K562 (cell line): ENCODE data around the gene MYADML2. TPM values are rescaled to one million over a fixed set of nuclear protein-coding genes. Genes with fewer than 3 reads are reported as not detected.

Experiments
- ATAC-seq: fragments of 200-7000 bp; cut with Tn5 transposase; 3 replicates; pipeline ENCODE4 v1.9.1; 2020; ENCODE audit warnings: moderate library complexity
- BruUV-seq: library from RNA; stranded (reverse); fragments of 400-500 nt; replicated peaks from 2 replicates; lab custom pipeline; 2021; lab: Mats Ljungman, UMichigan
- CTCF ChIA-PET: fragments of 300-600 bp; formaldehyde crosslinking; extraction: SDS; loops from one replicate; lab custom pipeline; 2021; ENCODE audit warnings: low intra/inter-chr PET ratio; lab: Yijun Ruan, JAX
- POLR2A ChIA-PET: fragments of 300-600, 350-650 bp; sonication (Branson Sonifier 250); formaldehyde crosslinking; extraction: SDS; loops from one replicate; lab custom pipeline; 2021; ENCODE audit warnings: antibody characterized with exemption, inconsistent platforms; lab: Yijun Ruan, JAX
- DNase-seq, 4 experiments: peaks; one replicate each; pipeline versions ENCODE4 v3.0.0 to v3.0.0-alpha.2; 2011 to 2018; ENCODE audit warnings: low spot score in 3 of 4, mixed read lengths in 3 of 4; ENCODE audit errors: extremely low read depth in 1 of 4
- FAIRE-seq: peaks from 2 replicates; lab custom pipeline; 2011; peaks lifted over from hg19 to GRCh38; lab: Jason Lieb, UNC
- H2AFZ ChIP-seq: 2 replicates; pipeline ENCODE4 v1.6.0; 2011; ENCODE audit warnings: low read depth, low read length, control low read depth, inconsistent platforms
- H3K27ac ChIP-seq: fragments of 200-600 bp; 3 replicates; pipeline ENCODE4 v1.8.0; 2011; ENCODE audit warnings: low read depth, mild to moderate bottlenecking, control low read depth, inconsistent platforms, low read length, moderate library complexity, mixed read lengths; ENCODE audit errors: extremely low read depth
- H3K27me3 ChIP-seq, 2 experiments: fragments of 300-600 bp in 1 of 2; 2 replicates in 1 of 2; 3 replicates in 1 of 2; pipeline versions ENCODE4 v1.6.0 to v1.8.0; 2011; ENCODE audit warnings: inconsistent platforms in 2 of 2, low read length in 2 of 2, mild to moderate bottlenecking in 1 of 2, mixed read lengths in 1 of 2, moderate library complexity in 1 of 2; ENCODE audit not compliant: control insufficient read depth in 2 of 2, insufficient read depth in 2 of 2
- H3K36me3 ChIP-seq: fragments of 300-600 bp; 3 replicates; pipeline ENCODE4 v1.8.0; 2011; ENCODE audit warnings: mild to moderate bottlenecking, low read length, inconsistent platforms; ENCODE audit not compliant: control insufficient read depth, insufficient read depth
- H3K4me1 ChIP-seq, 2 experiments: fragments of 200-600 bp in 1 of 2; replicated peaks in 1 of 2; 2 replicates in 1 of 2; 3 replicates in 1 of 2; pipeline versions ENCODE4 v1.5.1 to v1.8.0; 2011; ENCODE audit warnings: inconsistent platforms in 2 of 2, low read length in 2 of 2, mild to moderate bottlenecking in 1 of 2, mixed read lengths in 1 of 2, moderate library complexity in 1 of 2; ENCODE audit not compliant: control insufficient read depth in 2 of 2, insufficient read depth in 2 of 2
- H3K4me2 ChIP-seq: 2 replicates; pipeline ENCODE4 v1.6.1; 2011; ENCODE audit warnings: low read length, control low read depth, inconsistent platforms, mixed read lengths; ENCODE audit not compliant: insufficient read depth
- H3K4me3 ChIP-seq: fragments of 200-600 bp; sonication (generic), shearing (Covaris generic); 2 replicates; pipeline ENCODE4 v1.5.1; 2016; ENCODE audit warnings: control low read depth, inconsistent platforms
- H3K79me2 ChIP-seq: fragments of 200-600 bp; 3 replicates; pipeline ENCODE4 v1.8.0; 2011; ENCODE audit warnings: low read length, inconsistent platforms; ENCODE audit not compliant: control insufficient read depth, insufficient read depth
- H3K9ac ChIP-seq, 2 experiments: 2 replicates each; pipeline versions ENCODE4 v1.6.0 to v1.6.1; 2011; ENCODE audit warnings: low read depth in 2 of 2, low read length in 2 of 2, control low read depth in 1 of 2, inconsistent platforms in 1 of 2, mild to moderate bottlenecking in 1 of 2, mixed read lengths in 1 of 2; ENCODE audit not compliant: insufficient read depth in 1 of 2
- H3K9me1 ChIP-seq: one replicate; pipeline ENCODE4 v1.6.0; 2011; ENCODE audit warnings: inconsistent platforms, mild to moderate bottlenecking, low read length, moderate library complexity; ENCODE audit not compliant: control insufficient read depth, insufficient read depth
- H3K9me3 ChIP-seq: replicated peaks from 2 replicates; pipeline ENCODE4 v1.5.1; 2011; ENCODE audit warnings: low read depth, low read length, inconsistent platforms; ENCODE audit not compliant: control insufficient read depth, insufficient read depth
- H4K20me1 ChIP-seq: replicated peaks from 2 replicates; pipeline ENCODE4 v1.6.1; 2011; ENCODE audit warnings: low read length, inconsistent platforms, mixed read lengths; ENCODE audit not compliant: control insufficient read depth, insufficient read depth
- DIDO1 ChIP-seq: fragments of 450-650 bp; IDR thresholded peaks from 2 replicates; pipeline ENCODE4 v1.6.1; 2016; ENCODE audit warnings: low read depth, missing biosample characterization, missing genetic modification characterization
- PCBP1 ChIP-seq: fragments of 200-400 bp; formaldehyde crosslinking; IDR thresholded peaks from 2 replicates; pipeline ENCODE4 v1.6.1; 2018; ENCODE audit warnings: mild to moderate bottlenecking, low read depth, low read length; ENCODE audit not compliant: poor library complexity, severe bottlenecking
- ZFP91 ChIP-seq: sonication (generic); formaldehyde crosslinking; IDR thresholded peaks from 2 replicates; pipeline ENCODE4 v1.8.0; 2022; ENCODE audit warnings: mild to moderate bottlenecking, missing genetic modification reagents
- whole genome bisulfite sequencing: fragments of 100-300 bp; shearing (Covaris generic); methylation state at CpG from one replicate; pipeline ENCODE4 v1.1.6; 2016; ENCODE audit warnings: low coverage, mixed read lengths; ENCODE audit not compliant: insufficient coverage; ENCODE audit errors: missing lambda C conversion rate; 5-methylcytosine and 5-hydroxymethylcytosine counted together
- in situ Hi-C: fragments of 300-500 bp; cut with MboI; formaldehyde crosslinking; loops from 4 replicates; pipeline ENCODE4 v1.15.0; 2018; ENCODE audit warnings: inconsistent platforms, mixed read lengths
- intact Hi-C: fragments of 100-400 bp; cut with micrococcal nuclease; formaldehyde crosslinking; loops from 2 replicates; pipeline ENCODE4 v1.14.2; 2022
- polyA plus RNA-seq, 8 experiments: library from polyadenylated mRNA; depleted of rRNA in 4 of 8; stranded (reverse) in 5 of 8; unstranded in 3 of 8; fragments of >200 nt; fragmentation: Nextera tagmentation in 2 of 8; fragmentation: Illumina TruSeq in 1 of 8; extraction: Ambion mirVana in 2 of 8; extraction: Trizol in 1 of 8; gene quantifications; 2 replicates each; pipeline versions ENCODE4 v1.2.1 to v1.2.3, GENCODE V29; 2011 to 2014; ENCODE audit warnings: inconsistent platforms in 1 of 8, missing spikeins in 1 of 8
- total RNA-seq, 7 experiments: library from RNA; depleted of rRNA in 6 of 7; stranded (reverse); fragments of >200 nt in 6 of 7; fragmentation: Illumina TruSeq in 2 of 7; extraction: Trizol in 2 of 7; gene quantifications; 2 replicates each; pipeline versions ENCODE4 v1.2.1 to v1.2.3, GENCODE V29; 2011 to 2021; ENCODE audit warnings: low replicate concordance in 1 of 7

Gene MYADML2
- total and polyA plus RNA-seq, 9 of the 15 experiments (the other 6 are each of a cell fraction or from before 2014, with no cell fraction given): not detected

- Histone ChIP-seq H3K4me1 (peaks cover 0 to 46% of the 10 kb centered on the region in 2 experiments; a peak in 3 of 5 replicates), H2AFZ (peak overlapping the region; percentile 55), H3K9ac (peak overlapping the region in 1 of 2 experiments; percentile 55; a peak in 1 of 4 replicates), H3K4me3 (no peak overlapping the region), H4K20me1 (no peaks in the 10 kb centered on the region), H3K9me3 (no peaks in the 10 kb centered on the region), H3K27ac (no peak overlapping the region), H3K27me3 (no peaks in the 10 kb centered on the region), H3K4me2 (no peak overlapping the region), H3K79me2 (no peaks in the 10 kb centered on the region; the same call in 2 of the 3 replicates), H3K36me3 (no peaks in the 10 kb centered on the region), H3K9me1 (no peaks in the 10 kb centered on the region)
- BruUV-seq: no TSS peak
- 53% methylated on average over 7 of the region's 12 CpGs for WGBS
- no peak for FAIRE-seq
- CTCF ChIA-PET: no interaction called here
- intact Hi-C loops (no loop called here), in situ Hi-C loops (no loop called here)
- POLR2A ChIA-PET: interaction anchor here (0.6 to 1.3 kb wide), 3 partner anchors 13 to 93 kb away, joined by 3 to 8 read pairs (median 5); no protein-coding TSS in a partner anchor
- ATAC-seq: no peak
- TF ChIP-seq PCBP1: peak; percentile 29
- no peak for TF ChIP-seq ZFP91 (CRISPR knock-in tag)
- no peak for TF ChIP-seq DIDO1 (tag)
- no peak for DNase-seq
Observed at GRCh38 chr17:81942167-81942553, 4.9 kb downstream of the MYADML2 start.
